GM13976 (cell line): ENCODE results near the gene LINC01488.

Experiments
- DNase-seq: peaks from one replicate; pipeline ENCODE4 v3.0.0; 2012; ENCODE audit warnings: low spot score
- in situ Hi-C: fragments of 300-500 bp; cut with MboI; formaldehyde crosslinking; loops from one replicate; pipeline ENCODE4 v1.12.0; 2022; ENCODE audit warnings: low sequenced_read_pairs, mixed read lengths, inconsistent platforms; ENCODE audit not compliant: unreplicated experiment
- TF ChIP-seq, protein P1 (sequence below): IDR thresholded peaks from 2 replicates; pipeline ENCODE4 v1.5.1; 2012; ENCODE audit warnings: borderline replicate concordance, mild to moderate bottlenecking; ENCODE audit not compliant: insufficient read depth; ENCODE audit errors: extremely low read depth, missing control alignments, control extremely low read depth

LINC01488 gene

DNA sequence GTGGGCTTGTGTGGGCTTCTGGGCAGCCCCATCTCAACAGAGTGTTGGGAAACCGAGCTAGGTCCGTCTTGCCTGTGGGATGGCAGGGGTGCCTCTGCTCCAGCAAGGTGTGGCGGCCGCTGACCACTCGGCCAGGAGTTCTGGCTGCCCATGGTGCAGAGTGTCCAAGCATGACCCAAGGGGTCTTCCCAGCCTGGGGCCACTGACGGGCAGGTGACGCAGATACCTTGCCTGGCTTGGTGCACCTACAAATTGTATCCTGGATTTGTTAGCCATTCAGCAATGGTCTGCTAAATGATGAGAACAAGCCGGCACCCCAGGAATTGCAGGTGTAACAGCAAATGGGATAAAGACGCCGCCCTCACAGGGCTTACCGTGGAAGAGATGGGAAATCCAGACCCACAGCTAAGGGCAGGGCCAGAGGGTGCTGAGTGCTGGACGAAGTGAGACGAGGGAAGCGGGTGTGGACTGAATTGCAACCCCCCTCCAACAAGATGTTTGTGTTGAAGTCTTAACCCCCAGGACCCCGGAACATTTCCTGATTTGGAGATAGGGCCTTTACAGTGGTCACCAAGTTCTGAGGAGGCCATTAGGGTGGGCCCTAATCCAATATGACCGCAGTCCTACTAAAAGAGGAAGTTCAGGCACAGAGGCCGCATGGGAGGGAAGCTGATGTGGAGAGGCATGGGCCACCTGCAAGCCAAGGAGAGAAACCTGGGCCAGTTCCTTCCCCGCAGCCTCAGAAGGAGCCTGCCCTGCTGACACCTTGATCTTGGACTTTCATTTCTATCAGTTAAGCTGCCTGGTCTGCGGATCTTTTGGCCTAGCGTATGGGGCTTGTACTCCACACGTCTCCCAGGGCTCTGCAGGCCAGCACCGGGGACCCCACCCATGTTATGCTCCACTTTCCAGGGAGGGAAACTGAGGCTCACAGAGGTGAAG, 45.2 kb upstream of the LINC01488 start:
- in situ Hi-C loops = no loop called here
- no peak for DNase-seq
- TF ChIP-seq, protein P1, sequence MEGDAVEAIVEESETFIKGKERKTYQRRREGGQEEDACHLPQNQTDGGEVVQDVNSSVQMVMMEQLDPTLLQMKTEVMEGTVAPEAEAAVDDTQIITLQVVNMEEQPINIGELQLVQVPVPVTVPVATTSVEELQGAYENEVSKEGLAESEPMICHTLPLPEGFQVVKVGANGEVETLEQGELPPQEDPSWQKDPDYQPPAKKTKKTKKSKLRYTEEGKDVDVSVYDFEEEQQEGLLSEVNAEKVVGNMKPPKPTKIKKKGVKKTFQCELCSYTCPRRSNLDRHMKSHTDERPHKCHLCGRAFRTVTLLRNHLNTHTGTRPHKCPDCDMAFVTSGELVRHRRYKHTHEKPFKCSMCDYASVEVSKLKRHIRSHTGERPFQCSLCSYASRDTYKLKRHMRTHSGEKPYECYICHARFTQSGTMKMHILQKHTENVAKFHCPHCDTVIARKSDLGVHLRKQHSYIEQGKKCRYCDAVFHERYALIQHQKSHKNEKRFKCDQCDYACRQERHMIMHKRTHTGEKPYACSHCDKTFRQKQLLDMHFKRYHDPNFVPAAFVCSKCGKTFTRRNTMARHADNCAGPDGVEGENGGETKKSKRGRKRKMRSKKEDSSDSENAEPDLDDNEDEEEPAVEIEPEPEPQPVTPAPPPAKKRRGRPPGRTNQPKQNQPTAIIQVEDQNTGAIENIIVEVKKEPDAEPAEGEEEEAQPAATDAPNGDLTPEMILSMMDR = no peak

DNA sequence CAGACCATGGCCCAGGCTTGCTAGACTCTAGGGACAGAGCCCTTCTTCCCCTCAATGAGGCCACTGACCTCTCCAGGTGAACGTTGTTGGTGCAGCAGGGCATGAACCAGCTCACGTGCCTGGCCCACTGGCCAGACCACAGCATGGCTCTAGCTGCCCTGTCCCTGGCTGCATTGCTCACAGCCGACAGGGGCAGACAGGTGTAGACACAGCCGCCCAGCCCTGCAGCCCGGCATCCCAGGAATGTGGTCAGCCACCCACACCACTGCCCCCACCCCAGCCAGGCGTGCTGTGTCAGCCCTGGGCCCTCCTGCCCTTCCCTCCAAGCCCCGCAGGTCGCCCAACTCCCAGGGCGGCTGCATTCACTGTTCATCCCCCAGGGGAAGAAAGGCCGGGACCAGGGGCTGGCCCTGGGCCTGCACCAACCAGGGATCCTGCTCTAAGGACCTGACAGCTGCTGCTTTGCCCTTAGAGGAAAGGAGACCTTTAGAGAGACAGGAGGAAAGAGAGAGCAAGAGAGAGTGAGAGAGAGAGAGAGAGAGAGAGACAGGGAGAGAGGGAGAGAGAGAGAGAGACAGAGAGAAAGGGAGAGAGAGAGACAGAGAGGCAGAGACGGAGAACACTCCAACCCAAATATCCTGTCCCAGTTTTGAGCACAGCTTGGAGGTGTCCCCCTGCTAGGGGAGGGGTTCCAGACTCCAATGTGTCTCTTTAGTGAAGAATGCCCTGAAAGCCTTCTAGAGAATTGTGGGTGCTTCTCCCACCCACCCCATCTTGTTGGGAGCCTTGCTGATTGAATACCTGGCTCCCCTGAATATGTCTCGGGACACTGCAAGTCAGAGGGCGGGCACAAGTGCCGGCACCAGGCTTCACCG, 44.2 kb upstream of the LINC01488 start:
- in situ Hi-C loops = no loop called here
- TF ChIP-seq, protein P1 = no peak
- DNase-seq = no peak

DNA sequence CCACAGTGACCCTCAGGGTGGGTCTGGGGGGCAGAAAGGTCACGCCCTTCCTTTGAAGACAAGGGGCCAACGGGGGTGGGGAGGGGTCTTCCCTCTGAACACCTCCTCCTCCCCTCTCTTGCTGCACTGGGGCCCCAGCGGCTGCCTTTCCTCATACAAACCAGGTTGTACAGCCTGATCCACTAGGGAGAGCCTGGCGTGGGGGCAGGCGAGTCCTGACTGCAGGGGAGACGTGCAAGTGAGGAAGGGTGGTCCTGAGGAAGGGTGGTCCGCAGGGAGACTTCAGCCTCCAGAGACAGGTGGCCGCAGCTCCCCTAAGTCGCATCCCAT, 43.6 kb upstream of the LINC01488 start:
- TF ChIP-seq, protein P1 = no peak
- in situ Hi-C loops = no loop called here
- no peak for DNase-seq

DNA sequence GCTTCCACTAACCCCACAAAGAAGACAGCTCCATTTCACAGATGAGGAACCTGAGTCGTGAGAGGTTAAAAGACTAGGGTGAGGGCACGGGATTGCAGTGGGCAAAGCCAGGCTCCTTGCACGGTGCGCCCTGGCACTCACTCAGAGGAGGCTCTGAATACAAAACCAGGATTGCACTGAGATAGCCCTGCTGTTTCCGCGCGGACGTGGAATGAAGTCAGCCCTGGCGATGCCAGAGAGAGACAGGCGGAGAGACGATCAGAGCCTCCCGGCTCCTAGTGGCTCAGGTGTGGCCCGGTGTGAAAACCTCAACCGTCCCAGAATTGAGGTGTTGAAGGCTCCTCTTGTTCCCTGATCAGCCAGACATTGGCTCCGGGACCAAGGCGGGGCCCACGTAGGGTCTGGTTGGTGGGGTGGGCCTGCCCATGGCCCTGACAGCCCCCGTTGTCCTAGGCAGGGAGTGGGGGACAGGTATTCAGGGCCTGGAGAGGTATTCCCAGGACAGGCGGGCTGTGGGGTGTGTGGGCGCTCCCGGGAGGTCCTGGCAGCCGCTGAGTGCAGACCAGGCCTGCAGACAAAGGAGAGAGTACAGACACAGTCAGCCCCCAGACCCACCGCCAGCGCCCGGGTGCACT, 43.1 kb upstream of the LINC01488 start:
- in situ Hi-C loops = no loop called here
- no peak for DNase-seq
- TF ChIP-seq, protein P1 = no peak

DNA sequence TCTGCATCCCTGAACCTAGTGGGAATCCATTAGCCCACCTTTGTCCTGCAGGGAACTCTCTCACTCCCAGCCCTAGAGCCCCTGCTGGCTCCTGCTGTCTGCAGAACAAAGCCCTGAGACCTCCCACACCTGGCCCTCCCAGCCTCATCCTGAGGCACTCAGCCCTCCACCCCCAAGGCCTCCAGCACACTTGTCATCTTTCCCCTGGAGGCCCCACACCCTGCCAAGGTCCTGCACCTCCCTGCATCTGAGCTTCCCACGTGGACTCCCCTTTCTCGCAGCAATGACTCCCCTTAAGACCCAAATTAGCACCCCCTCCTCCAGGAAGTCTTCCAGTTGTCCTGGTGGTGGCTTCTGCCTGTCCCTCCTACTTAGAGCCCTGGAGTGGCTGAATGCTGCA, 42.3 kb upstream of the LINC01488 start:
- in situ Hi-C loops = no loop called here
- DNase-seq = no peak
- TF ChIP-seq, protein P1 = no peak
